SHP77 (cell line): ENCODE data around the gene POU2F3.
A peak's percentile ranks its signal among the peaks of the same experiment; 100 is the strongest.

Source experiments
- DNase-seq, 2 experiments: peaks; one replicate each; lab custom pipeline; 2025; lab: John Stamatoyannopoulos, UW

Gene POU2F3

DNA sequence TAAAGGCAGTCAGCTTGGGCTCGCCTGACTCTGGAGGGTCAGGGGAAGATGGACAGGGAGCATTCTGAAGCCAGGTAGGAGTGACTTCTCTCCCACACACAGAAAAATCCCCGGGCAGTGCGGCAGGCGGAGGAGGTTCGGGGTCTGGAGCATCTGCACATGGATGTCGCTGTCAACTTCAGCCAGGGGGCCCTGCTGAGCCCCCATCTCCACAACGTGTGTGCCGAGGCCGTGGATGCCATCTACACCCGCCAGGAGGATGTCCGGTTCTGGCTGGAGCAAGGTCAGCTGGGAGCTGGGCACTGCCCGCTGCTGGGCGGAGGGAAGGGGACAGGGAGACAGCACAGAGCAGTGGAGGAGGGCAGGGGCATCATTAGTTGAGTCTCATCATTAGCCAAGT, 13.2 kb upstream of the POU2F3 start:
- no peak for DNase-seq

DNA sequence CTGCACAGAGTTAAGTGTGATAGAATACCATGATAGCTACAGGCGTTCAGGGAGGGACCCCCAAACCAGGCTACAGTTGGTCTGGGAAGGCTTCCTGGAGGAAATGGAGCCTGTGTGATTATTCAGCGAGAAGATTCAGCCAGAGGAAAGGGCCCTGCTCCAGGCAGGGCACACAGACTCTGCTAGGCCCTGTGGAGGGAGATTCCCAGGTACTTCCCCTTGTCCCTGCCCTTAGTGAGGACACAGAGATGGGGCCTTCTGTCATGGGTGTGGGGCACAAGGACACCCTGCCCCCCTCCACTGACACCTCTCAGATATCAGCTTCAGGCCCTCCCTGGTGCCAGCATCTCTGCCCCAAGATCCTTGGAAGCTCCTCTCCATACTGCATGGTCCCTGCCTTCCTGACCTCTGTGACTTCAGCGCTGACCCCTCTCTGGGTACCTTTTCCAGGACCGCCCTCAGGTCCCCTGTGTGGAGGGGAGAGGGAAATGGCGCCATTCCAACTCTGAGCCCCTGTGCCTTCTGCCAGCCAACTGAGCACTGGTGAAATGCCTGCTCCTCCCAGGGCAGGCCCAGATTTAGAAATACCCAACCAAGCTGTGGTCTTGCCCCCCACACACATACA, 12.6 kb upstream of the POU2F3 start:
- DNase-seq = no peak

DNA sequence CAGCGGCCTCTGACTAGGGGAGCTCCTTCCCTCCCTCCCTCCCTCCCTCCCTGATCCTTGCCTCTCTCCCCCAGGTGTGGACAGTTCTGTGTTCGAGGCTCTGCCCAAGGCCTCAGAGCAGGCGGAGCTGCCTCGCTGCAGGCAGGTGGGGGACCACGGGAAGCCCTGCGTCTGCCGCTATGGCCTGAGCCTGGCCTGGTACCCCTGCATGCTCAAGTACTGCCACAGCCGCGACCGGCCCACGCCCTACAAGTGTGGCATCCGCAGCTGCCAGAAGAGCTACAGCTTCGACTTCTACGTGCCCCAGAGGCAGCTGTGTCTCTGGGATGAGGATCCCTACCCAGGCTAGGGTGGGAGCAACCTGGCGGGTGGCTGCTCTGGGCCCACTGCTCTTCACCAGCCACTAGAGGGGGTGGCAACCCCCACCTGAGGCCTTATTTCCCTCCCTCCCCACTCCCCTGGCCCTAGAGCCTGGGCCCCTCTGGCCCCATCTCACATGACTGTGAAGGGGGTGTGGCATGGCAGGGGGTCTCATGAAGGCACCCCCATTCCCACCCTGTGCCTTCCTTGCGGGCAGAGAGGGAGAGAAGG, 11.1 kb upstream of the POU2F3 start:
- DNase-seq = no peak

DNA sequence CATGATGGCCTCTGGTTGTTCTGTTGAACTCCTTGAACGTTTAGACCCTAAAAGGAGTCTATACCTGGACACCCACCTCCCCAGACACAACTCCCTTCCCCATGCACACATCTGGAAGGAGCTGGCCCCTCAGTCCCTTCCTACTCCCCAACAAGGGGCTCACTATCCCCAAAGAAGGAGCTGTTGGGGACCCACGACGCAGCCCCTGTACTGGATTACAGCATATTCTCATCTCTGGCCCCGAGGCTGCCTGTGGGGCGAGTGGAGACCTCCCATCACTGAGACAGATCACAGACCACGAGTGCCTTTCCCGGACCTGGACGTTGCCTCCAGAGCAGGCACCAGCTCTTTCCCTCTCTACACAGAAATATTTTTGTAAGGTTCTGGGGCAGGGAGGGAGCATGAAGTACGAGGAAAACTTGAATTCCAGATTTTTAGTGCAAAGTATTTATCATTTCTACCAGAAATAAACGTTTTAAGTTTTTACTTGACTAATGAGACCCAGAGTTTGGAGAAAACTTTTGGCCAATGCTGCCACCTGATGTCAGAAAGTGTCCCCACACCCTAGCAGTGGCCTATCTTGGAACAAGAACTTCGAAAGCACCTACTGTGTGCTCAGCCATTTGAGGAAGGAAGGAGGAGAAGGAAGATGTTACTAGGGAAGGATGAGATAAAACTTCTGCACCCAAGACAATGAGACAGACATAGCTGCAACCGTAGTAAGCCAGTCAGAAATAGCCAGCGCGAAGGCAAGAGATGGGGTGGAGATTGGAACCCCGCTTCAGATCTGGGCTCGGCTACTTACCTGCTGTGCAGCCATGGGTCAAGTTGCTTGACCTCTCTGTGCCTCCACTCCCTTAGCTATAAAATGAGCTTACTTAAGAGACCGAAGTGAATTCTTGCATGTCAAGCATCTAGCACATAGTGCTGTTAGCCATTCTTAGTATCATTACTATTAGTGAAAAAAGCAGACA, 10.2 kb upstream of the POU2F3 start:
- no peak for DNase-seq

DNA sequence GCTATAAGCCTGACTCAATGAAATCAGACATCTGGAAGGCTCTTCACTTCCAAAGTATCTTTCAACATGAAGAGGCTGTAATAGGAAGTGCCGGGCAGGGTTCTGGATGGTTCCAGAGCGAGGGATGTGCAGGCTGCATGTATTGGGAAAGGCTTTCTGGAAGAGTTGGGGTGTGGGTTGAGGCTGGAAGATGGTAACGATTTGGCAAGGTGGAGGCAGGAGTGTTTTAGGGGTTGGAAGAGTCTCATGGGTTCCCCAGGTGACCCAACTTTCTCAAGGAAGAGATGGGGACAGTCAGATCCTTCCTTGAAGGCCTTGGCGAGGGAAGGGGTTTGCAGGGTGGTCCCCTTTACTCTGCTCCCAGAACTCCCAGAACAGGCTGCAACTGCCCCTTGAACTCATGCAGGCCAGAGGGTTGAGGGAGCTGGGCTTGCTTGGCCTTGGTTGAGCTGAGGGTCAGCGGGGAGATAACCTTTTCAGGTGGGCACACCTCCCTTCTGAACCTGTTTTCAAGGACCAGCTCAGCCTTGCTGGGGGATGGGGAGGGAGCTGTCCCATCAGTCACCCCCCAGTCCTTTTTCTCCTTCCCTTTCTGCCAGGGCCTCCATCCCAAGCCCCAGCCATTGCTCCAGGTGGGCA, 9.4 kb upstream of the POU2F3 start:
- DNase-seq = no peak

DNA sequence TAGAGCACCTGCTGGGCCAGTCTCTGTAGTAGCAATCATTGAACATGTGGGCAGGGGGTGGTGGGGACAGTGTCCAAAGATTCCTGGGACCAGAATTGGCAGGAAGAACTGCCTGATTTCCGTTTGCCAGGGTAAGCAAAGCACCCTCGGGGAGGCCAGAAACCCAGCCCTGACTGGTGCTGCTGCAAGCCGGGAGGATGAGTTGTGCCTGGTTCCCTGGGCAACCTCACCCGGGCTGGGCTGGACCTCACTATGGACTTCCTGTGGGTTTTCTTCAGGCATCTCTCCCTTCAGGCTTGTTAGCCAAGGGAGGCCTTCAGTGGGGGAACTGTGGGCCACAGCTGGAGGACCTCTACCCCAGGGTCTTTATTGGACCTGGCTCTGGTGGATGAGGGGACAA, 8.0 kb upstream of the POU2F3 start:
- DNase-seq = no peak

DNA sequence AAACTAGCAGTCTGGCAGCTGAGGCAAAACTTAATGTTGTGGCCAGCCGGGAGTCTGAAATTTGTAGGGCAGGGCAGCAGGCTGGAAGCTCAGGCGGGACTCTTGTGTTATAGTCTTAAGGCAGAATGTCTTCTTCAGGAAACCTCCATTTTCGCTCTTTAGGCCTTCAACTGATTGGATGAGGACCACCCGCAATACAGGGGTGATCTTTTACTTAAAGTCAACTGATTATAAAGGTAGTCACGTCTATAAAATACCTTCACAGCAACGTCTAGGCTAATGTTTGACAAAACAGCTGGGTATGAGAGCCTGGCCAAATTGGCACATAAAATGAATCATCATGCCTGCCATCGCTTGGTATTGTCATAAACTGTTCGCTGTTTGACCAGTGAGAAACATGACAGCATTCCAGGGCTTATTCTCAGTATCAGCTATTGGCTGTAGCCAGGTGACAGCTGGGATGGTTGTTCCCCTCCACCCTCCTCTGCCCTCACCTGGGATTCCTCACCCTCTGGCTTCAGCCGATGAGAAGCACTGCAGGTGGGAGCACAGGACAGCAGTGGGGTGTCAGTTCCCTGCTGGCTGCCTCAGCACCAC, 6.6 kb upstream of the POU2F3 start:
- DNase-seq = no peak

DNA sequence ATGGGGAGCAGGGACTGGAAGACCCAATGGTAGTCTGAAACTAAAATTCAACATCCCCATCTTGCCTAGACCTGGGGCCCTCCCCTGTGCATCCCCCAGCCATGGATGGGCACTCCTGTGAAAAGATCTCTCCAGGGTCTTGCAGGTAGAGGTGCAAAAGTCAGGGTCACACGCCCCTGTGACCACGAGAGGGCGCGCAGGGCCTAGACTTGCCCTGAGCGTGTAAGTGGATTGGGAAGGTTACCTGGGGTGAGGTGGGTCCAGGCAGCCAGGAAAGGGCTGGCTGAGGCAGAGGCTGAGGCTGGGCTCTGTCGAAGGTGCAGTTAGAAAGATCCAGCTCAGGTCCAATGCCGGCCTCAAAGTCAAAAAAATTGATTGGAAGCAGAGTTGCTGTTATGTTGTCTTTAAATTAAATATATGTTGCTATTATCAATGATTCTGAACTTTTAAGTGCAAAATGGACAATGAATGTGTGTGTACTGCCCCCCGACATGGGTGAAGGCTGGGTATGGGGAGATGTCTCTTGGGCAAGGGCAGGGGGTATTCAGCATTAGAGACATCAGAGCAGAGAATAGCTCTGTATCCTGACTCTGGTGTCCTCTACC, 4.8 kb upstream of the POU2F3 start:
- peak; percentile 22 to 60 for DNase-seq

DNA sequence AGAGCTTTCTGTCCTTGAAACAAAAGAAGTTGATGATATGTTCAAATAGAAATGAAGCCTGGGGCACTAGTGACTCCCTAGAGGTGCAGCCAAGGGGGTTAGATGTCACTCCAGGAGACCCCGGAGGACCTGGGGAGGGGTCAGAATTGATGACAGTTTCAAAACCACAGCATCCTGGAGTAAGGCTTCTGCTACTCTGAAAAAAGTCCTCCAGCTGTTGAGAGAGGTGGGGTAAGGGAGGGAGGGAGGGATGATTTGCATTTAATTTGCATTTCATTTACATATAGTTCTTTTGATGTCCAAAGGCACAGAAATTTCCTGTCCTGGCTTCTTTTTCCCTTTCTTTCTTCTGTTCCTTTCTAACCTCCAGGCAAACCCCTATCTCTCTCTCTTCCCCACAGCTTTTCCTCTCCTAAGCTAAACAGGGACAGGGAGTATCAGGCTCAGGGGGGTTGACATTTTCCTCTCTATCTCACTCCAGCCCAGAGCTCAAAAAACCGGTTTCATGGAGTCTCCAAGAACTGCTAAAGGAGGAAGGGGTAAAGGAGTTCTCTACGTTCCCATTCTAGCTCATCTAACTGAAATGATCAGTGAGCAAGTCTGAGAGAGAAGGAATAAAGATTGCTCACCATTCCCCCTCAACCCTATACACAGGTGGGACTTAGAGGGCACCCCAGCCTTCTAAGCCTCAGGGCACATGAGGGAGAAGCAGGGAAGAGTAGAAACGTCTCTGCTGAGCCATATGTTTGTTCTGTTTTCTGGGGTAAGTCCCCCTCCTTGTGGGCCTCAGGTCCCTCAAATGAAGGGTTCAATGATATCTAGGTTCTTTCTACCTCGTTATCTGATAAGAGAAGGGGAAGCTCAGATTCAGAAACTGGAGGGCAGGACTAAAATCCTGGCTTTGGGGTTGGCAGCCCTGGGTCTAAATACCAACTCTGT, 3.5 kb upstream of the POU2F3 start:
- no peak for DNase-seq

DNA sequence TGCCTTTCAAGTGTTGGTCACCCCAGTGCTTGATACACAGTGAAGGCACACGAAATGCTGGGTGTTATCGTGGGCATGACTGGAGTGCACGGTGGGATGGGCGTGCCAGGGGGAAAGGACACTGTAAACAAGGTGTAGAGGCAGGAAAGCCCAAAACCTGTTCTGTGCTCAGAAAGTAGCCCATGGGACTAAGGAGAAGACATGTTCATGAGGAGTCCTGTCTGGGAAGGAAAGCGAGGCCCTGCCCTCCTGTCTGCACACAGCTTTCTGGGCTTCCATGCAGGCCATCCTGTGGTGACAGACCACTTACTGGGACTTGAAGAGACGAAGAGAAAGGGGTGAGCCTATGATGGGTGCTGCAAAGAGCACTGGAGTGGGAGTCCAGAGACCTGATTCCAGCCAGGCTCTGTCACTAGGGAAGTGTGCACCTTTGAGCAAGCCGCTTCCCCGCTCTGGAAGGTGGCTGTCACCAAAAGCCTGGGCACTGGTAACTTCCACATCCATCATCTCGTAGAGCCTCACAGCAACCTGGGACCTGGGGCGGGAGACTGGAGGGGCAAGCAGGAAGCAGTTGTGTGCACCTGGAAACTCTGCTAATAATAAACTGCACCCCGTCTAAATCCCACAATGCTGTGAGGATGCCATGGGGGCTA, 846 bp upstream of the POU2F3 start:
- DNase-seq = no peak

DNA sequence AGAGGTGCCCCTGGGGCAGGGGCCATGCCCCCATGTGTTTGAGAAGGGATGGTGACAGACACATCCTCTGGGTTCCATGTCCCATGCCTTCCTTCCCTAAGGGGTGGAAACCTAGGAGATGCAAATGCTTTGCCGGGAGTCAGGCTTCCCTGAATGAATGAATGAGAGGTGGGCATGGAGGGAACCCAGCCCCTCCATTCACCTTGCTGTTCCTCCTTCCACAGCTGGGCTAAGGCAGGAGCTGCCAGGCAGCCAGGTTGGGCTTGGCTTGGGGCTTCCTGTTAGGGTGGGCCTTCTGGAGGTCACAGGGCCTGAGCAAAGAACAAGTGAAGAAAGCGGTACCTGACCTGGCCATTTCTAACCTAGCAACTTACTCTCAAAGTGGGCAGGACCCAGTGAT, 926 bp downstream of the POU2F3 start:
- DNase-seq = no peak

DNA sequence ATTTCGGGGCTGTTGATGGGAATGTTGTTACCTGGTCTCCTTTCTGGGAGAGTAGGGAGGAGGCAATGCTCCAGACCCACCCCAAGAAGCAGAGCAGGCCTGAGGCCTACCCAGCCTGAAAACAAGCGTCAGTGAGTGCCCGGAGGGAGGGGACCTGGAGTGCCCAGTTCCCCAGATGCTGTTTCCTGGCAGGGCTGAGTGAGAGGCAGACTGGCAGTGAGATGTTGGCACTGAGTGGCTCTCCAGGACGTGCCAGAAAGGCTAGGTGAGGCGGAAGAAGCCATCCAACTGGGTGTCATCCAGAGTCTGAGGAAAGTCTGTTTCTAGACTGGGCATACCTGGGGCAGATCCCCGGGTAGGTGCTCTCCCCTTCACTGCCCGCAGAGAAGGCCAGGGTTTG, 1.3 kb downstream of the POU2F3 start:
- DNase-seq = no peak

DNA sequence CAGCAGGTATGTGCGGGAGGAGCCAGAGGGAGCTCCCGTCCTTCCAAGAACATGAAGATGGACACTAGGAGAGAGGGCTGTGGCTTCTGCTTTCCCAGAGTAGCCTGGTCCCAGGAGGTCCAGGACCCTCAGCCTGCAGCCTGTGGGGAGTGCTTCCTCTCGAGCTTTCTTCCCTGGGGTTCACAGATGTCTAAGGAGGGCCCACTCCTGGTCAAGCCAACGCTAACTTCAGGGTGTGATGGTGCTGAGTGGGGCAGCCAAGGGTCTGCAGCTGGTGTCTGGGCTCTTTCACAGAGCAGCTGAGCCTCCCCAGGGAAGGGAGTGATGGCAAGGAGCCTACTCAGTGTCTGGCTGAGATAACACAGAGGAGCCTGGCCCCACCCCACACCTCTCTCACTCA, 3.3 kb downstream of the POU2F3 start:
- no peak for DNase-seq

DNA sequence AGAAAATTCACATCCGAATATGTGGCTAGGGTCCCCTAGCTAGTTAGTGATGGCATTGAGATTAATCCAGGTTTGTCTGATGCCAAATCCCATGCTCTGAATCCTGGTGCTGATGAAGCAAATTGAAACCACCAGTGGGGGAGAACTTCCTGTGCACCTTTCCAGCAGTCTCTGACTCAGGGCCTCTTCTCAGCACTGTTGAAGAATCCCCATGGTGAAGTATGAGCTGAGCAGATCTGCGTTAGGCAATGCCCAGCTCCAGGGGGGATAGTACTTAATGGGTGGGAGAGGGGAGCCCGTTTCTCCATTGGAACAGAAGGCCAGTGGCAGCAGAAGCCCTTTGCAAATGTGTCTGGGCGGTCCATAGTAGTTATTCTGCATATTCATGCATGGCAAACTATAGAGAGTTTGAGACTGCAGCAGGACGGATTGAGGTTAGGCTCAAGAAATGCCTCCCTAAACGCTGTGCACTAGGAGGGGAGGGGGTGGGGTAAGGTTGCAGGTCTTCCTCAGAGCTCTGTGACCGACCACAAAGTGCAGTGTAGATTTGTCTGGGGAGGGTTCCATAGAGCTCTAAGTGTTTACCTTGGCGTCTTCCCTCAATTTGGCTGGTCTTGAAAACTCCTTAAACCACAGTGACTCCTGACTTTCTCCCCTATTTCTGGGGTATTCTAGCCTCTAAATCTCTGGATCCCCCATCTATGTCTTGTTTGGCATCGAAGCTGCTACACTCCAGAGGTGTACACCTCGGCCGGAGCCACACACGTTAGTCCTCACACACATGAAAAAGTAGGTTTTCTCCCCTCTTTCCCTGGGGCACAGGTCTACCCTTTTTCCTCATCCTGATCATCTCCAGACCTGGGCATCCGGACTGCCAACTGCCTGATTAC, 4.8 kb downstream of the POU2F3 start:
- DNase-seq = no peak

DNA sequence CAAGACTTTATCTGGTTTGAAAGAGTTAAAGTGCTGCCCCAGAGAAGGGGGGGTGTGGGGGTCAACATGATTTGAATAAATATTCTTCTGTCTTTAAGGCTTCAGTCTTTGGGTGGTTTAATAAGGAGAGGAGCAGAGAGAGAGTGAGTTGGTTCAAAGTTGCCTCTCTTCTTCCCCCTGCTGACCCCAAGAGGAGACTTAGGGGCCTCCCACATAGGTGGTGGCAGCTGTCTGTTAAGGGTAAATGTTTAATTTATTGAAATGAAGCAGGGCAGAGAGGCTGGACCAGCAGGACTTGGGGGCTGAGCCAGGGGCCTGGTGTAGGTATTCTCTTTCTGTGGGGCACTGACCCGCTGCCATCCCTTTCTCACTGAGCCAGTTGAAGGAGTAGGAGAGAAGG, 5.5 kb downstream of the POU2F3 start:
- no peak for DNase-seq

DNA sequence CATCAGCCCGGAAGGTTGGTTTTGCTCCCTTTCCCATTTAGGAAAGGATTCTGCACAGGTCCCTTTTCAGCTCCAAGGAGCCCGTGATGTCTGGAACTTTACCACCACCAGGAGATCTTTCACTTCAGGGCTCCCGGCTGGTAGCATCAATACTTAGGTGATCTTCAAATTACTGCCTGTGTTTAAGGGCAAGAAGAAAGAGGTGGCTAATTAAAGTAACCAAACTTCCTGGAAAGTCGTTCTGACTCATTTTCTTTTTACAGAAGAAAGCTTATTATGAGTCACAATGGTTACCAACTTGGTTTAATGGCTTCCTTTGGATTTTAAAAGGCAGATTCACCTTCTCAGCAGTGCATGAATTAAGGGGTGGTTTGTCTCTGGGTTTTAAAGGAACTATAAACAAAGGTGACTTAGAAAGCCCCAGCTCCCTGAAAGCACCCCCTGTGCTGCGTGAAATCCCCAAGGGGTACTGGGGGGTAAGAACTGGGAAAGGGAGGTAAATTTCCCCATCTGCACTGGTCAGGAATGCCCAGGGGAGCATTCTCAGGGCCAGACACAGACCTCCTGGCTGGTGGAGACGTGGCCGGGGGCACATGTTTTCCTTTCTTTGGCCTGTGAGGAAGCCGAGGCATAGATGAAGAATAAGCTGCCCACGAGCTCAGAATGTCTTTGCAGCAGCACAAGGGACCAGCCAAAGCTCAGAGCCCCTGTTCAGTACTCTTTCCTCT, 8.8 kb downstream of the POU2F3 start:
- DNase-seq = no peak

DNA sequence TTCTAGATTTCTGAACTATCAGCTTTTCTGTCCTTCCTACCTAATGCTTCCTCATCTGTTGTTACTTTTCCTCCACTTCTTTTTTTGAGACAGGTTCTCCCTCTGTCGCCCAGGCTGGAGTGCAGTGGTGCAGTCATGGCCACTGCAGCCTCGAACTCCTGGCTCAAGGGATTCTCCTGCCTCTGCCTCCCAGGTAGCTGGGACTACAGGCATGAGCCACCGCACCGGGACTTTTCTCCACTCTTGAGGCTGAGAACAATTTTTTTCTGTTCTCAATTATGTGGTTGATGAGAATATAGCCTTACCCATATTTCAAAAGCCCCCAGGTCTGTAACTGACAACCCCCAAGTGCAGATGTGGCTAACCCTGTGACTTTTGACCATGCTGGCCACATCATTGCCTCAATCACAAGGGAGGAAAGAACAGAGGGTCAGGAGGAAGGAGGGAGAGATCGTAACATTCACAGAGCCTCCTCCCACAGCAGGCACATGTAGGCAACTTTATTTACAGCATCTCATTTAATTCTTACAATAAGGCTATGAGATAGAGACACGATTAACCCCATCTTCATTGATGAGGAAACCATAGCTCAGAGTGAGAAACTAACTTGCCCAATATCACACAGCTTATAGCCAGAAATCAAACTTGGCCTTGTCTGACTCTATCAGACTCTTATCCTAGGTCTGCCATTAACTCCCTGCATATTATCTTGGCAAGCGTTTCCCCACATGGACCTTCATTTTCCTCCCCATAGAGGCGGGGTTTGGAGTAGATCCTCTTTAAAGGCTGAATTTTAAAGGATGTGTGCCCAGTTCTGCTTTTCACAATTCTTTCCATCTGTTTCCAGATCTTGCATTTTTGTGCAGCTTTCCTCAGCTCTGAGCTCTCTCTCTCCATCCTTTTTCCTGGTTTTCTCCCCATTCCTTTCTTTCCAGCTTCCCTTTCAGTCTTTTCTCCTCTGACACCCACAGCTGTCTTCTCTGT, 9.6 kb downstream of the POU2F3 start:
- no peak for DNase-seq
